Ishikawa (cell line): Measurements from ENCODE around the gene MAST2.
A peak's percentile ranks its signal among the peaks of the same experiment; 100 is the strongest.

ENCODE experiments used
- CEBPB ChIP-seq: IDR thresholded peaks from 2 replicates; pipeline ENCODE4 v1.6.1; 2012
- CREB1 ChIP-seq: IDR thresholded peaks from 2 replicates; pipeline ENCODE4 v1.6.1; 2012; ENCODE audit warnings: low read depth
- EGR1 ChIP-seq: IDR thresholded peaks from 2 replicates; pipeline ENCODE4 v1.6.1; 2012
- EP300 ChIP-seq: IDR thresholded peaks from 2 replicates; pipeline ENCODE4 v1.6.1; 2012; ENCODE audit warnings: borderline replicate concordance
- FOXM1 ChIP-seq: IDR thresholded peaks from 2 replicates; pipeline ENCODE4 v1.6.1; 2012; ENCODE audit warnings: low read depth, borderline replicate concordance
- NFIC ChIP-seq: IDR thresholded peaks from 2 replicates; pipeline ENCODE4 v1.6.1; 2012
- RAD21 ChIP-seq: IDR thresholded peaks from 2 replicates; pipeline ENCODE4 v1.6.1; 2012; ENCODE audit warnings: low read depth
- TAF1 ChIP-seq: IDR thresholded peaks from 2 replicates; pipeline ENCODE4 v1.6.1; 2012; ENCODE audit warnings: low read depth, mild to moderate bottlenecking
- TCF12 ChIP-seq: IDR thresholded peaks from 2 replicates; pipeline ENCODE4 v1.6.1; 2012; ENCODE audit warnings: low read depth
- TEAD4 ChIP-seq: IDR thresholded peaks from 2 replicates; pipeline ENCODE4 v1.6.1; 2012
- YY1 ChIP-seq: IDR thresholded peaks from 2 replicates; pipeline ENCODE4 v1.6.1; 2012; ENCODE audit warnings: low read depth
- ZBTB7A ChIP-seq: IDR thresholded peaks from 2 replicates; pipeline ENCODE4 v1.6.1; 2012; ENCODE audit warnings: low read depth
- TF ChIP-seq, protein P1 (sequence below): IDR thresholded peaks from 2 replicates; pipeline ENCODE4 v1.6.1; 2012
- TF ChIP-seq, protein P2 (sequence below): IDR thresholded peaks from 2 replicates; pipeline ENCODE4 v1.6.1; 2012; ENCODE audit warnings: low read depth, mild to moderate bottlenecking
- TF ChIP-seq, protein P3 (sequence below): IDR thresholded peaks from 2 replicates; pipeline ENCODE4 v1.6.1; 2012

The MAST2 gene

DNA sequence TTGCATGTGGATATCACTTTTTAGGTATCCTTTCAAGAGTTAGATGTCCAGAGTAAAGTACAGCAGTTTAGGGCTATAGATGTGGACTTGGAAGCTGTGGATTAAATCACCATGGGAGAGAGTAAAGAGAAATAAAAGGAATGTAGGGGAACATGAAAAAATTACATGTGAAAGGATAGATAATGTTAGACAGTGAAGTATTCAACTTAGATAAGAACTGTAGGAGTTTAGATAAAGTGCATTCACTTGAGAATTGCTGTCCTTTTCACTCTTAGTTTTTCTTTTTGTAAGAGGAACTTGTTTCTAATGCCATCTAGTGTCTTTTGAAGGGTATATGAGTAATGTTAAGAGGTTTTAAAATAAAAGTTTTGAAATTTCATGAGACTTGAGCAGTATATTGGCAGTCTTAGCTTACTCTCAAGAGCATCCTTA lies 40.1 kb downstream of the MAST2 start:
- no peak for TF ChIP-seq TAF1
- TF ChIP-seq, protein P1, sequence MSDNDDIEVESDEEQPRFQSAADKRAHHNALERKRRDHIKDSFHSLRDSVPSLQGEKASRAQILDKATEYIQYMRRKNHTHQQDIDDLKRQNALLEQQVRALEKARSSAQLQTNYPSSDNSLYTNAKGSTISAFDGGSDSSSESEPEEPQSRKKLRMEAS: no peak
- TF ChIP-seq RAD21: peak; percentile 25; the same call in 1 of the 2 replicates
- TF ChIP-seq, protein P2, sequence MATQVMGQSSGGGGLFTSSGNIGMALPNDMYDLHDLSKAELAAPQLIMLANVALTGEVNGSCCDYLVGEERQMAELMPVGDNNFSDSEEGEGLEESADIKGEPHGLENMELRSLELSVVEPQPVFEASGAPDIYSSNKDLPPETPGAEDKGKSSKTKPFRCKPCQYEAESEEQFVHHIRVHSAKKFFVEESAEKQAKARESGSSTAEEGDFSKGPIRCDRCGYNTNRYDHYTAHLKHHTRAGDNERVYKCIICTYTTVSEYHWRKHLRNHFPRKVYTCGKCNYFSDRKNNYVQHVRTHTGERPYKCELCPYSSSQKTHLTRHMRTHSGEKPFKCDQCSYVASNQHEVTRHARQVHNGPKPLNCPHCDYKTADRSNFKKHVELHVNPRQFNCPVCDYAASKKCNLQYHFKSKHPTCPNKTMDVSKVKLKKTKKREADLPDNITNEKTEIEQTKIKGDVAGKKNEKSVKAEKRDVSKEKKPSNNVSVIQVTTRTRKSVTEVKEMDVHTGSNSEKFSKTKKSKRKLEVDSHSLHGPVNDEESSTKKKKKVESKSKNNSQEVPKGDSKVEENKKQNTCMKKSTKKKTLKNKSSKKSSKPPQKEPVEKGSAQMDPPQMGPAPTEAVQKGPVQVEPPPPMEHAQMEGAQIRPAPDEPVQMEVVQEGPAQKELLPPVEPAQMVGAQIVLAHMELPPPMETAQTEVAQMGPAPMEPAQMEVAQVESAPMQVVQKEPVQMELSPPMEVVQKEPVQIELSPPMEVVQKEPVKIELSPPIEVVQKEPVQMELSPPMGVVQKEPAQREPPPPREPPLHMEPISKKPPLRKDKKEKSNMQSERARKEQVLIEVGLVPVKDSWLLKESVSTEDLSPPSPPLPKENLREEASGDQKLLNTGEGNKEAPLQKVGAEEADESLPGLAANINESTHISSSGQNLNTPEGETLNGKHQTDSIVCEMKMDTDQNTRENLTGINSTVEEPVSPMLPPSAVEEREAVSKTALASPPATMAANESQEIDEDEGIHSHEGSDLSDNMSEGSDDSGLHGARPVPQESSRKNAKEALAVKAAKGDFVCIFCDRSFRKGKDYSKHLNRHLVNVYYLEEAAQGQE: no peak

DNA sequence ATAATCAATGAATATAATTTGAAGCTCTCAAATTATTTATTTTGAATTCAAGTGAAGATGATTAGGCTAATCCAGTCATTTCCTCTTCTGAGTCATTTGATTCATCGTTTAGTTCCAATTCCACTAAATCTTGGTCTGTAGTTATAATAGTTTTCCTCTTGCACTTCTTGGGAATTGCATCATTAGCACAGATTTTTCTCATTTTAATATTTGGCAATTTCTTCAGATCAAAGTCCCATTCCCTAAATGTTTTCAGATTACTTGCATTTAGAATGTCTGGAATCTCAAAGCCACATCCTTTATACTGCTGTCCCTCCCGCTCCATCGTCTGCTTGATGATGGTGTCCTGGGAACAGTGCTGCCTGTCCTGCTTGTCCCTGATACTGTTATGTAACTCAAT lies 43.5 kb downstream of the MAST2 start:
- TF ChIP-seq YY1 (no peak), CEBPB (no peak), EP300 (no peak), TAF1 (no peak), ZBTB7A (no peak), TCF12 (no peak), RAD21 (no peak), TEAD4 (no peak), NFIC (no peak), EGR1 (no peak), CREB1 (no peak), FOXM1 (no peak)
- TF ChIP-seq, protein P2: no peak
- TF ChIP-seq, protein P3, sequence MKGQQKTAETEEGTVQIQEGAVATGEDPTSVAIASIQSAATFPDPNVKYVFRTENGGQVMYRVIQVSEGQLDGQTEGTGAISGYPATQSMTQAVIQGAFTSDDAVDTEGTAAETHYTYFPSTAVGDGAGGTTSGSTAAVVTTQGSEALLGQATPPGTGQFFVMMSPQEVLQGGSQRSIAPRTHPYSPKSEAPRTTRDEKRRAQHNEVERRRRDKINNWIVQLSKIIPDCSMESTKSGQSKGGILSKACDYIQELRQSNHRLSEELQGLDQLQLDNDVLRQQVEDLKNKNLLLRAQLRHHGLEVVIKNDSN: no peak
- TF ChIP-seq, protein P1: no peak

DNA sequence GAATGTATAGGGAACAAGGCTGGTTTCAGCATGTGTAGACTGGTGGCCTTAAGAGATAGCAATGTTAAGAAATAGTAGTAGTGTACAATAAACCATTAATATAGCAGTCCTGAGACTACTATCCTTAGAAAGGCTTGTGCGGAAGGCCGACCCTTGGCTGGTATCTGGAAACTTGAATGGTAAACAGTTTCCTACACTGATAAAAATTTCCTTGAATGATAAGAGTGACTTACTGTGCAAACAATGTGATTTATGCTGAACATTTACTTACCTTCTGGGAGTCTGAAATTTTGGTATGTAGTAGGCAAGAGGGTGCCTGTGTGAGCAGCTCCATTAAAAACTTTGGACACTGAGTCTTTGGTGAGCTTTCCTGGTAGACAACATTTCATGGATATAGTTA lies 44.7 kb downstream of the MAST2 start:
- TF ChIP-seq EP300 (no peak), TCF12 (no peak), EGR1 (no peak), YY1 (no peak), TAF1 (no peak), FOXM1 (no peak), CREB1 (no peak), RAD21 (no peak), ZBTB7A (no peak), TEAD4 (no peak), NFIC (no peak)
- TF ChIP-seq, protein P1: no peak
- TF ChIP-seq, protein P2: no peak
- TF ChIP-seq, protein P3: no peak

DNA sequence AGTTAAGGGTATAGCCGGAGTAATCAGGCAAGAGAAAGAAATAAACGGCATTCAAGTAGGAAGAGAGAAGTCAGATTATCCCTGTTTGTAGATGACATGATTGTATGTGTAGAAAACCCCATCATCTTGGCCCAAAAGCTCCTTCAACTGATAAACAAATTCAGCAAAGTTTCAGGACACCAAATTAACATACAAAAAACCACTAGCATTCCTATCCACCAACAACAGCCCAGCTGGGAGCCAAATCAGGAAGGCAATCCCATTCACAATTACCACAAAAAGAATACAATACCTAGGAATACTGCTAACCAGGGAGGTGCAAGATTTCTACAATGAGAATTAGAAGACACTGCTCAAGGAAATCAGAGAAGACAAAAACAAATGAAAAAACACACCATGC lies 45.3 kb downstream of the MAST2 start:
- TF ChIP-seq RAD21 (no peak), ZBTB7A (no peak), TEAD4 (no peak), FOXM1 (no peak), CEBPB (no peak)
- TF ChIP-seq, protein P2: no peak
